Measurements from ENCODE around the gene HMCN1.

- TF ChIP-seq CTCF (IDR thresholded peaks at IDR 0.05) (no peak), POLR2A (IDR thresholded peaks at IDR 0.05) (no peak), POLR2AphosphoS5 (IDR thresholded peaks at IDR 0.05) (no peak)
These were observed 208.8 kb downstream of the HMCN1 start for GRCh38 chr1:185942961-185943360.

Data from stomach (tissue), 4 donors.